ENCODE results near the gene C2orf81. TPM values are rescaled to one million over a fixed set of nuclear protein-coding genes. Genes with fewer than 3 reads are reported as not detected.

The C2orf81 gene
- total RNA-seq, 1 donor: 0.86 TPM

DNA sequence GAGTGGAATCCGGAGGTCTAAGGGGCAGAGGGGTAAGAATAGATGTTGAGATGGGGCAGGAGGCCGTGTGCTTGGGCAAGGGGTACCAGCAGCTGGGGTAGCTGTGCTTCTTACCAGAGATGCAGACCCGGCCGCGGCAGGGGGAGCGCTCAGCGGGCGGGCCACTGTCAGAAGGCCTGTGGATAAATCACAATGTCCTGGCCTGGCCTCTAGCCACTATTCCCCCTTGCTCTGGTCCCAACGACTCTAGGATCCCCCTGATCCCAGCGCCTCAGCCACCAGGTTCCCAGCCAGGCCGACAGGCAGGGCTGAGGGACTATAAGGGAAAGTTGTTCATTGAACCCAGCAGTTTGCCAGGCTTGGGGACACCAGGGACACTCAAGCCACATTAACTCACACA is 9.1 kb upstream of the C2orf81 start:
- no peak overlapping the region for H3K4me3 ChIP-seq (ENCODE audit: low read depth, low read length)
- TF ChIP-seq, protein P1, sequence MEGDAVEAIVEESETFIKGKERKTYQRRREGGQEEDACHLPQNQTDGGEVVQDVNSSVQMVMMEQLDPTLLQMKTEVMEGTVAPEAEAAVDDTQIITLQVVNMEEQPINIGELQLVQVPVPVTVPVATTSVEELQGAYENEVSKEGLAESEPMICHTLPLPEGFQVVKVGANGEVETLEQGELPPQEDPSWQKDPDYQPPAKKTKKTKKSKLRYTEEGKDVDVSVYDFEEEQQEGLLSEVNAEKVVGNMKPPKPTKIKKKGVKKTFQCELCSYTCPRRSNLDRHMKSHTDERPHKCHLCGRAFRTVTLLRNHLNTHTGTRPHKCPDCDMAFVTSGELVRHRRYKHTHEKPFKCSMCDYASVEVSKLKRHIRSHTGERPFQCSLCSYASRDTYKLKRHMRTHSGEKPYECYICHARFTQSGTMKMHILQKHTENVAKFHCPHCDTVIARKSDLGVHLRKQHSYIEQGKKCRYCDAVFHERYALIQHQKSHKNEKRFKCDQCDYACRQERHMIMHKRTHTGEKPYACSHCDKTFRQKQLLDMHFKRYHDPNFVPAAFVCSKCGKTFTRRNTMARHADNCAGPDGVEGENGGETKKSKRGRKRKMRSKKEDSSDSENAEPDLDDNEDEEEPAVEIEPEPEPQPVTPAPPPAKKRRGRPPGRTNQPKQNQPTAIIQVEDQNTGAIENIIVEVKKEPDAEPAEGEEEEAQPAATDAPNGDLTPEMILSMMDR (IDR thresholded peaks at IDR 0.05; ENCODE audit: insufficient read depth, low read depth, low read length): no peak
- no peak for DNase-seq (ENCODE audit: low read depth)

DNA sequence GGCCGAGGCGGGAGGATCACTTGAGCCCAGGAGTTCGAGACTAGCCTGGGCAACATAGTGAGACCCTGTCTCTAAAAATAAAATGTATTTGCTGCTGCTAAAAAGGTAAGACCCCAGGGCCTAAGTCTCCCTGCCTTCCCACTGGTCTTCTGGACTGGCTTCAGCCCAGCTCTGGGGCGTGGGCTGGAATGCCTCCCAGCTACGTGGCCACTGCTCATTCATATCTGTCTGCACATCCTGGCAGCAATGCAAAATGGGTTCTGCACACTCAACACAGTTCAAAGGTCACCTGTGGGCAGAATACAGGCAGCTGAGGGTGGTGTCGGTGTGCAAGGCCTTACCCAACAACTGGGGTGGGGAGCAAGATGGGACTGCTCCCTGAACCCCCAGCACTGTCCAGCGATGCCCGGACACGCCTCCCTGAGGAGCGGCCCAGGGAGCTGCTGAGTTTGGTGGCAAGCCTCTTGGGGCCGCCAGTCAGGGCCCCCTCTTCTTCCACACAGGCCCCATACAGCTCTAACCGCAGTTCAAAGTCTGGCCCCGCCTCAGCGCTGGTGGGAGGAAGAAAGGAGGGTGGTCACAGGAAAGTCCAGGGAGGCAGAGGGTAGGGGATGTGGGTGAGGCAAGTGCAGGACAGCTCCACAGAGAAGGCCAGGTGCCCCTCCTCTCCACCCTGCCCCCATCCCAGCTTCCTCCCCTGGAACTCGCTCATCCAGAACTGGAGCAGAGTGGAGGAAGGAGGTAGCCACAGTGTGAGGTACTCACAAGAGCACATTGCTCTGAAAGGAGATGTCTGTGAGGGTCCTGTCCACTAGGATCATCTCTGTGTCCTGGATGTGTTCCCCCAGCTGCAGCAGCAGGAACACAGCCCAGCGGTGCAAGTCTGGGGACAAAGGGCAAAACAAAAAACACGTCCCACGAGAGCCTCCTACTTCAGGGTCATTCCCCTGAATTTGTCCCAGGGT is 8.3 kb upstream of the C2orf81 start:
- DNase-seq (ENCODE audit: low read depth): no peak
- H3K4me3 ChIP-seq (ENCODE audit: low read depth, low read length): no peak overlapping the region
- TF ChIP-seq, protein P1 (IDR thresholded peaks at IDR 0.05; ENCODE audit: insufficient read depth, low read depth, low read length): no peak

DNA sequence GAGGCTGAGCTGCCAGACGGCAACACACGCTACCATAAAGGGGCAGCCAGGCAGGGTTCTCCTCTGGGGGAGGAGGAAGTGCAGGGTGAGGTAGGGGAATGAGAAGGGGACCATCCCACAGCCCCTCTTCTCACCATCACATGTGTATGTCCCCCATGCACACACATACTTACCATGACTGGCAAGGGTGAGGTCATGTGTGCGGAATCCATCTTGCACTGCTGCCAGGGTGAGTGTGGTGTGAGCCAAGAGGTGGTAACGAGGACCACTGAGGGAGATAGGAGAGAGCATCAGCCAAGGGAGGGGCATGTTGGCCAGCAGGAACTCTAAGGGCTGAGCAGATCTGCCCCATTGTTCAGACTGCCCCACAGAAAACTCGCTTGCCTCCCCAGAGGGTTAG is 7.3 kb upstream of the C2orf81 start:
- DNase-seq (ENCODE audit: low read depth): no peak
- no peak overlapping the region for H3K4me3 ChIP-seq (ENCODE audit: low read depth, low read length)
- TF ChIP-seq, protein P1 (IDR thresholded peaks at IDR 0.05; ENCODE audit: insufficient read depth, low read depth, low read length): no peak

DNA sequence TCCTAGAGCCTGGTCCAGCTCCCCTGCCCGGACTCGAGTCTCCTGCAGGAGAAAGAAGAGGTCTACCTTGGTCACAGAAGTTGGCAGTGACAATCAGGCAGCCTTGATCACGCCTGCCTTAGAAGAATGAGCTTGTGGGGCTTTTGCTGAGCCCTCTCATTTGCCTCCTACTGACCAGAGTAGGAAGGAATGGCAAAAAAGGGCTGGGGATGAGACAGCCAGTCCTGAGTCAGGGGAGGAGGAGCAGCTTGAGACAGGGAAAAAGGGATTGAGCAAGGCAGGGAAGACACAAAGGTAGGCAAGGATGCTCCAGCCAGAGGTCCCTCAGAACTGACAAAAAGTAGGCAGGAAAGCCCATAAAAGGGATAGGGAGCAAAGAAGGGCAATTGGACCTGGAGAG is 6.1 kb upstream of the C2orf81 start:
- TF ChIP-seq, protein P1 (IDR thresholded peaks at IDR 0.05; ENCODE audit: insufficient read depth, low read depth, low read length): no peak
- no peak for DNase-seq (ENCODE audit: low read depth)
- H3K4me3 ChIP-seq (ENCODE audit: low read depth, low read length): no peak overlapping the region

DNA sequence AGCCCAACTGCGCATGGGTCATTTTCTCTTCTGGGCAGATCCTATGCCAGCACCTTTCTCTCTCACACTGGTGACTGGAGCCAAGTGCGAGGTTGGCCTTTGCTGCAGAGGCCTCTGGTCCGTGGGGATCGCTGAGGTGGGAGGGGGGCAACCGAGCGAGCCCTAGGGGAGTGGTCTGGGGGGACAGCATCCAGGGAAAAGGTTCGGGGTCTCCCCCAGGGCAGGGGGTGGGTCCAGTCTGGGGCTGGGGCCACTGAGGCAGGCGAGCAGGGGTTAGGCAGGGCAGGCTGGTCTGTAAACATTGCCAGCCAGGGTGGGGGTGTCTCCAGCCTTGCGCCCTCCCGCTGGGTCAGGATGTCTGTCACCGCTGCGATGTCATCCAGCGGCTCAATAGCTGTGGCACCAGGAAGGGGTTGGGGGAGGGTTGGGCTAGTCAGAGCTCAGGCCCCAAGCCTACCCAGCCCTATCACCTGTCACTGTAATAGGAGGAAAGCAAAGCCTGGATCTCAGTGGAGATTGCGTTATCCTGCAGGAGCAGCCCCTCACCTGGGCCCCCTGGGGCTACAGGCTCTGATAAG is 4.9 kb upstream of the C2orf81 start:
- DNase-seq (ENCODE audit: low read depth): no peak
- H3K4me3 ChIP-seq (ENCODE audit: low read depth, low read length): no peak overlapping the region
- TF ChIP-seq, protein P1 (IDR thresholded peaks at IDR 0.05; ENCODE audit: insufficient read depth, low read depth, low read length): no peak

DNA sequence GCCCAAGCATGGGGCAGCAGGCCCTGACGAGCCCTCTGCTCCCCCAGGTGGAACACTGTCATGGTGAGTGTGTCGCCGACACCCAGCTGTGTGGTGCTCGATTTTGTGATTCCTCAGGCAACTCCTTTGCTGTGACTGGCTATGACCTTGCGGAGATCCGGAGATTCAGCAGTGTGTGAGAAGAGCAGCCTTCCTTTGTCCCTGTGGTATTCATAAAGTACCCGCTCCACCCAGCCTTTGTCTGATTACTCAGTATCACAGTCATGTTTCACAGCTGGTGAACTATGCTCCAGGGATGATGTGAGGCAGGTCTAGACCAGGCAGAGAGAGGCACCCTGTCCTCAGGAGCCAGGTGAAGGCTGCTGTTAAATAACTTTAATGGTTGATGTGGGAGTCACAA is 4.1 kb upstream of the C2orf81 start:
- TF ChIP-seq, protein P1 (IDR thresholded peaks at IDR 0.05; ENCODE audit: insufficient read depth, low read depth, low read length): no peak
- DNase-seq (ENCODE audit: low read depth): no peak
- H3K4me3 ChIP-seq (ENCODE audit: low read depth, low read length): no peak overlapping the region

Data from fibroblast of villous mesenchyme (primary cell).